Tracheal epithelial cell (primary cell): ENCODE data around the gene BLOC1S3. TPM values are rescaled to one million over a fixed set of nuclear protein-coding genes. Genes with fewer than 3 reads are reported as not detected.

Experiments
- total RNA-seq: library from RNA; depleted of rRNA; stranded (reverse); fragments of >200 nt; gene quantifications from 2 replicates; pipeline ENCODE4 v1.2.1, GENCODE V29; 2014

The BLOC1S3 gene
- total RNA-seq: 8.2 and 11.1 TPM in 2 replicates

GRCh38 chr19:45178262-45179071 is at the start of gene BLOC1S3:
TSS of gene BLOC1S3 (plus strand) at chr19:45178784. CDS start at chr19:45179297, 513 bp downstream.

GRCh38 chr19:45160870-45161737 is 17.5 kb upstream of the BLOC1S3 start, which contains the start of gene NKPD1:
TSS of gene NKPD1 (minus strand) at chr19:45160982. CDS start at chr19:45160150, 832 bp downstream.

GRCh38 chr19:45177817-45178261 is 745 bp upstream of the BLOC1S3 start, which contains the start of gene TRAPPC6A:
TSS of gene TRAPPC6A (minus strand) at chr19:45178237. CDS start at chr19:45178218, 19 bp downstream.

Other genes starting within 250 kb of the BLOC1S3 start
- not detected in 2 replicates for gene APOC4, start 236.5 kb upstream of the BLOC1S3 start, total RNA-seq
- not detected in 2 replicates for gene APOC2, start 232.7 kb upstream of the BLOC1S3 start, total RNA-seq
- 37.3 and 43.9 TPM in 2 replicates for gene CLPTM1, start 223.4 kb upstream of the BLOC1S3 start, total RNA-seq
- 3.0 and 23.9 TPM in 2 replicates for gene RELB, start 177.3 kb upstream of the BLOC1S3 start, total RNA-seq
- 6.3 and 9.0 TPM in 2 replicates for gene CLASRP, start 139.7 kb upstream of the BLOC1S3 start, total RNA-seq
- gene ZNF296, start 102.3 kb upstream of the BLOC1S3 start, total RNA-seq: 0.48 and 0.64 TPM in 2 replicates
- 30.9 and 47.0 TPM in 2 replicates for gene GEMIN7, start 99.5 kb upstream of the BLOC1S3 start, total RNA-seq
- 42.0 and 43.6 TPM in 2 replicates for gene PPP1R37, start 85.6 kb upstream of the BLOC1S3 start, total RNA-seq
- 0.85 and 0.96 TPM in 2 replicates for gene NKPD1, start 17.8 kb upstream of the BLOC1S3 start, total RNA-seq
- 17.7 and 21.4 TPM in 2 replicates for gene TRAPPC6A, start 547 bp upstream of the BLOC1S3 start, total RNA-seq
- 0.24 and 0.64 TPM in 2 replicates for gene EXOC3L2, start 66.6 kb downstream of the BLOC1S3 start, total RNA-seq
- 10.0 and 12.8 TPM in 2 replicates for gene MARK4, start 72.5 kb downstream of the BLOC1S3 start, total RNA-seq
- not detected in 2 replicates for gene CKM, start 144.1 kb downstream of the BLOC1S3 start, total RNA-seq
- 82.5 and 101 TPM in 2 replicates for gene KLC3, start 162.0 kb downstream of the BLOC1S3 start, total RNA-seq
- 6.0 and 10.1 TPM in 2 replicates for gene ERCC2, start 191.8 kb downstream of the BLOC1S3 start, total RNA-seq
- gene PPP1R13L, start 226.3 kb downstream of the BLOC1S3 start, total RNA-seq: 20.5 and 21.3 TPM in 2 replicates
- gene POLR1G, start 227.9 kb downstream of the BLOC1S3 start, total RNA-seq: 23.9 and 25.2 TPM in 2 replicates
- gene ERCC1, start 245.1 kb downstream of the BLOC1S3 start, total RNA-seq: 82.3 and 120 TPM in 2 replicates